Ovary (tissue), 9 donors: ENCODE data around the gene ZBTB4. TPM values are rescaled to one million over a fixed set of nuclear protein-coding genes. Genes with fewer than 3 reads are reported as not detected.

ENCODE experiments used
- DNase-seq, 5 donors: peaks; one replicate each; pipeline ENCODE4 v3.0.0-alpha.2; 2019 to 2020
- H3K27ac ChIP-seq, 2 donors: fragments of 200-600 bp; one replicate each; pipeline versions ENCODE4 v1.5.1 to v1.8.0; 2019 to 2022
- H3K27me3 ChIP-seq: fragments of 200-600 bp; one replicate; pipeline ENCODE4 v1.8.0; 2022
- H3K36me3 ChIP-seq: fragments of 200-600 bp; sonication (generic); one replicate; pipeline ENCODE4 v1.5.1; 2019
- H3K4me1 ChIP-seq: one replicate; pipeline ENCODE4 v1.8.1; 2013; ENCODE audit warnings: mild to moderate bottlenecking, moderate library complexity; ENCODE audit not compliant: insufficient read depth
- H3K4me3 ChIP-seq: fragments of 200-600 bp; sonication (generic); one replicate; pipeline ENCODE4 v1.5.1; 2017
- H3K9me3 ChIP-seq, 2 donors: fragments of 200-600 bp in 1 of 2; sonication (generic) in 1 of 2; one replicate each; pipeline versions ENCODE4 v1.5.1 to v1.8.1; 2013 to 2019; ENCODE audit warnings: mild to moderate bottlenecking in 1 of 2, moderate library complexity in 1 of 2
- CTCF ChIP-seq, 3 donors: fragments of 450-650 bp in 2 of 3; fragments of 200-600 bp in 1 of 3; IDR thresholded peaks; one replicate each; pipeline versions ENCODE4 v1.5.1 to v1.8.0; 2016 to 2022; ENCODE audit warnings: antibody characterized with exemption in 3 of 3, mild to moderate bottlenecking in 1 of 3
- EP300 ChIP-seq: sonication (generic); formaldehyde crosslinking; IDR thresholded peaks from one replicate; pipeline ENCODE4 v1.6.1; 2017; ENCODE audit warnings: antibody characterized with exemption
- POLR2A ChIP-seq: fragments of 450-650 bp; IDR thresholded peaks from one replicate; pipeline ENCODE4 v1.6.1; 2017; ENCODE audit warnings: antibody characterized with exemption, mild to moderate bottlenecking, moderate library complexity
- WGBS, 3 donors: extraction: QIAGEN DNeasy Blood & Tissue Kit in 1 of 3; methylation state at CpG; one replicate each; pipeline versions ENCODE4 v1.1.5 to v1.1.7; 2013 to 2017; 5-methylcytosine and 5-hydroxymethylcytosine counted together
- intact Hi-C, 4 donors: fragments of 100-400 bp; cut with DNase I; formaldehyde crosslinking; loops; one replicate each; pipeline versions ENCODE4 v1.11.0 to v1.15.1; 2022 to 2023
- polyA plus RNA-seq, 2 donors: library from polyadenylated mRNA; stranded (reverse); fragments of 200-250 nt in 1 of 2; fragments of 350-450 nt in 1 of 2; fragmentation: Illumina TruSeq in 1 of 2; extraction: RNeasy Lipid Tissue Mini Kit (QIAGEN cat#74804) in 1 of 2; gene quantifications; one replicate each; pipeline ENCODE4 v1.2.3, GENCODE V29; 2013 to 2014
- total RNA-seq, 7 donors: library from RNA; depleted of rRNA in 2 of 7; stranded (reverse); fragments of >200 nt in 2 of 7; fragmentation: NEBNext Ultra II Directional in 3 of 7; extraction: Animal tissue kit (Norgen Biotek cat#: 25700) in 3 of 7; gene quantifications; one replicate each; pipeline versions ENCODE4 v1.1.0 to v1.2.4, GENCODE V29; 2016 to 2023
- donor health status: DM: no; HTN: no; CAD: no; lungs with moderate emphysema.
- donor health status: DM: no; HTN: no; CAD: no.
- donor health status: Bipolar disorder and iron deficiency.
- donor health status: DM: yes; HTN: yes; CAD: no.
- donor health status: DM: no; HTN: no; CAD: no.
- donor health status: DM: yes; HTN: yes; CAD: no.

The ZBTB4 gene
- total and polyA plus RNA-seq, 9 donors, result 39.3 to 123 (median 84.5) TPM

- no peak overlapping the region for H3K27ac ChIP-seq
These were observed 13.2 kb downstream of the ZBTB4 start for GRCh38 chr17:7466318-7466638.

GRCh38 chr17:7465597-7466275, 13.7 kb downstream of the ZBTB4 start:
- no peaks in the 10 kb centered on the region for H3K9me3 ChIP-seq
- H3K27me3 ChIP-seq, result no peaks in the 10 kb centered on the region
- H3K4me3 ChIP-seq, result no peak overlapping the region
- 74 to 83% (median 76%) methylated on average over 31 to 33 of the region's 33 CpGs for WGBS, 3 donors
- H3K27ac ChIP-seq, result no peak overlapping the region
- H3K36me3 ChIP-seq, result no peaks in the 10 kb centered on the region
- DNase-seq, result no peak
- no peak for TF ChIP-seq EP300
- TF ChIP-seq POLR2A, result no peak
- no peak for TF ChIP-seq CTCF (IDR thresholded peaks at IDR 0.05)
- H3K4me1 ChIP-seq, result peaks cover 4% of the 10 kb centered on the region
- intact Hi-C loops, result no loop called here

More at GRCh38 chr17:7466318-7466638, 13.2 kb downstream of the ZBTB4 start:
- DNase-seq, result no peak
- Histone ChIP-seq H3K4me3 (no peak overlapping the region), H3K9me3 (no peaks in the 10 kb centered on the region), H3K36me3 (no peaks in the 10 kb centered on the region), H3K4me1 (peaks cover 6% of the 10 kb centered on the region), H3K27me3 (no peaks in the 10 kb centered on the region)
- 80 to 87% (median 83%) methylated on average over 9 of the region's 9 CpGs for WGBS, 3 donors
- TF ChIP-seq EP300 (no peak), POLR2A (no peak), CTCF (IDR thresholded peaks at IDR 0.05) (no peak)
- intact Hi-C loops, result no loop called here

GRCh38 chr17:7464081-7464480, 15.3 kb downstream of the ZBTB4 start:
- TF ChIP-seq CTCF (IDR thresholded peaks at IDR 0.05), result no peak
- TF ChIP-seq EP300, result no peak
- TF ChIP-seq POLR2A, result no peak
- Histone ChIP-seq H3K27ac (no peak overlapping the region), H3K4me1 (peaks cover 2% of the 10 kb centered on the region), H3K36me3 (no peaks in the 10 kb centered on the region), H3K9me3 (no peaks in the 10 kb centered on the region), H3K4me3 (no peak overlapping the region), H3K27me3 (no peaks in the 10 kb centered on the region)
- 87 to 94% (median 92%) methylated on average over 9 of the region's 9 CpGs for WGBS, 3 donors
- intact Hi-C loops, result no loop called here
- DNase-seq, result no peak

GRCh38 chr17:7463372-7463846, 16.0 kb downstream of the ZBTB4 start:
- Histone ChIP-seq H3K4me1 (peaks cover 2% of the 10 kb centered on the region), H3K36me3 (no peaks in the 10 kb centered on the region), H3K27me3 (no peaks in the 10 kb centered on the region), H3K9me3 (no peaks in the 10 kb centered on the region), H3K4me3 (no peak overlapping the region), H3K27ac (no peak overlapping the region)
- WGBS, 3 donors, result 78 to 86% (median 81%) methylated on average over 14 of the region's 14 CpGs
- TF ChIP-seq EP300, result no peak
- no peak for TF ChIP-seq POLR2A
- intact Hi-C loops, result no loop called here
- no peak for DNase-seq
